Neuronal stem cell (in vitro differentiated cells): ENCODE measurements around the gene PGA4.
"Not testable (repeated sequence)": the region's sequence is repeated elsewhere in the genome, so short reads cannot be mapped to it uniquely, and the experiment has no call there.

Experiments
- DNase-seq: peaks from one replicate; pipeline ENCODE4 v3.0.0-alpha.2; 2013; ENCODE audit warnings: low spot score
- H2AFZ ChIP-seq: one replicate; pipeline ENCODE4 v1.6.1; 2013; ENCODE audit warnings: mild to moderate bottlenecking, low read length, inconsistent platforms
- H2AK5ac ChIP-seq: 2 replicates; pipeline ENCODE4 v1.6.1; 2013; ENCODE audit warnings: low read depth, mild to moderate bottlenecking, inconsistent platforms, low read length, moderate library complexity, mixed read lengths
- H2BK120ac ChIP-seq: 2 replicates; pipeline ENCODE4 v1.6.1; 2013; ENCODE audit warnings: low read depth, mild to moderate bottlenecking, inconsistent platforms, low read length, moderate library complexity, mixed read lengths
- H2BK12ac ChIP-seq: one replicate; pipeline ENCODE4 v1.6.1; 2013; ENCODE audit warnings: low read length, inconsistent platforms
- H2BK15ac ChIP-seq: 2 replicates; pipeline ENCODE4 v1.6.1; 2013; ENCODE audit warnings: mild to moderate bottlenecking, low read length, inconsistent platforms, mixed read lengths
- H2BK5ac ChIP-seq: one replicate; pipeline ENCODE4 v1.6.1; 2013; ENCODE audit warnings: inconsistent platforms, mild to moderate bottlenecking, low read length, moderate library complexity
- H3K14ac ChIP-seq: one replicate; pipeline ENCODE4 v1.6.1; 2013; ENCODE audit warnings: low read length, inconsistent platforms
- H3K18ac ChIP-seq: 2 replicates; pipeline ENCODE4 v1.6.1; 2013; ENCODE audit warnings: low read length, inconsistent platforms
- H3K23ac ChIP-seq: 2 replicates; pipeline ENCODE4 v1.6.1; 2013; ENCODE audit warnings: low read depth, mild to moderate bottlenecking, mixed read lengths, low read length, inconsistent platforms; ENCODE audit not compliant: poor library complexity
- H3K27ac ChIP-seq: replicated peaks from 3 replicates; pipeline ENCODE4 v1.5.1; 2013; ENCODE audit warnings: low read length, inconsistent platforms
- H3K27me3 ChIP-seq, 3 experiments: 2 replicates each; pipeline ENCODE4 v1.6.1; 2013; ENCODE audit warnings: low read length in 3 of 3, mild to moderate bottlenecking in 2 of 3, inconsistent platforms in 1 of 3, low read depth in 1 of 3, mixed read lengths in 1 of 3, moderate library complexity in 1 of 3; ENCODE audit not compliant: control insufficient read depth in 3 of 3, insufficient read depth in 3 of 3
- H3K36me3 ChIP-seq, 2 donors: replicated peaks in 1 of 2; 2 replicates each; pipeline ENCODE4 v1.6.1; 2013; ENCODE audit warnings: low read length in 2 of 2; ENCODE audit not compliant: control insufficient read depth in 2 of 2, insufficient read depth in 2 of 2
- H3K4ac ChIP-seq: 2 replicates; pipeline ENCODE4 v1.6.1; 2013; ENCODE audit warnings: inconsistent platforms, mild to moderate bottlenecking, low read length, moderate library complexity
- H3K4me1 ChIP-seq, 2 donors: 1 replicate in 1 of 2; 2 replicates in 1 of 2; pipeline ENCODE4 v1.6.1; 2013; ENCODE audit warnings: low read length in 2 of 2, low read depth in 1 of 2; ENCODE audit not compliant: control insufficient read depth in 2 of 2, insufficient read depth in 1 of 2
- H3K4me2 ChIP-seq: one replicate; pipeline ENCODE4 v1.6.1; 2013; ENCODE audit warnings: mild to moderate bottlenecking, low read length, inconsistent platforms; ENCODE audit not compliant: insufficient read depth, poor library complexity, severe bottlenecking
- H3K4me3 ChIP-seq, 2 donors: 2 replicates each; pipeline ENCODE4 v1.5.1; 2013; ENCODE audit warnings: low read length in 2 of 2, mild to moderate bottlenecking in 2 of 2, inconsistent platforms in 1 of 2, moderate library complexity in 1 of 2
- H3K79me1 ChIP-seq: one replicate; pipeline ENCODE4 v1.6.1; 2013; ENCODE audit warnings: low read depth, mild to moderate bottlenecking, inconsistent platforms, low read length, moderate library complexity
- H3K9ac ChIP-seq: one replicate; pipeline ENCODE4 v1.6.1; 2013; ENCODE audit warnings: mild to moderate bottlenecking, low read depth, low read length, inconsistent platforms; ENCODE audit not compliant: poor library complexity
- H3K9me3 ChIP-seq, 2 donors: replicated peaks in 1 of 2; 2 replicates each; pipeline versions ENCODE3 to v1.6.1; 2013; ENCODE audit warnings: low read length in 2 of 2, mild to moderate bottlenecking in 2 of 2, inconsistent platforms in 1 of 2, low read depth in 1 of 2, mixed read lengths in 1 of 2, moderate library complexity in 1 of 2; ENCODE audit not compliant: control insufficient read depth in 2 of 2, insufficient read depth in 1 of 2
- H4K8ac ChIP-seq: one replicate; pipeline ENCODE4 v1.6.1; 2013; ENCODE audit warnings: low read depth, mild to moderate bottlenecking, inconsistent platforms, low read length, moderate library complexity
- H4K91ac ChIP-seq: one replicate; pipeline ENCODE4 v1.6.1; 2013; ENCODE audit warnings: low read length, low read depth, mild to moderate bottlenecking, inconsistent platforms; ENCODE audit not compliant: poor library complexity
- WGBS, 2 donors: extraction: QIAGEN DNeasy Blood & Tissue Kit; methylation state at CpG; one replicate each; pipeline ENCODE4 v1.1.7; 2013; ENCODE audit warnings: missing lambda C conversion rate in 2 of 2, mixed read lengths in 1 of 2; ENCODE audit not compliant: insufficient read length in 2 of 2, insufficient replicate concordance in 1 of 2; ENCODE audit errors: extremely low coverage in 2 of 2; 5-methylcytosine and 5-hydroxymethylcytosine counted together

Gene PGA4

DNA sequence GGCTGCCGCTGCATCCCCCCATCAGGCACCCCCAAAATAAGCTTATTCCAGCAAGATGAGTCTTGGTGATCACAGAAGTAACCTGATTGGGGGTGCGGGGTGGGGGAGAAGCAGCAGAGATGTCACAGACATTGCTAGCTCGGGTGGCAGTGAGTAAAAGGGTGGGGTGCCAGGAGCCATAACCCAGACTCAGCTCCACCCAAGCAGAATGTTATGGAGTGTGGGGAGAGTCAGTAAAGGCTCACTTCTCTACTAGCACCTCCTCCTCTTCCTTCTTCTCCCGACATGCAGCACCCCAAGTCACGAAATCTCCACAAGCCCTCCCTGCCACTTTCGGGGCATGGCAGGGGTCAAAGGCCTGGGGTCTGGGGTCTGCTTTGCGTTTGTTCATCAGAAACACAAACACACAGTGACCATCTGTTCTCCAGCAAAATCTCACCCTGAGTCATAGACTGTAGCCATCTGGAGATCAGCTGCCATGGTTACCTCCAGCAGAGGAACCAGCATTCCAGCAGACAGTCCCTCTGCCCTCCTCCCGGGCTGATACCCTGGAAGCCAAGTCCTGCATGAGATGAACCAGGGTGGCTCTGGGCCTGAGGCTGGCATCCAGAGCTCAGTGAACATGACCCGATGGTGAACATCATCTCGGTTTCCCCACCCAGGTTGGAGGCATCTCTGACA, 23.3 kb downstream of the PGA4 start:
- not testable (repeated sequence) for H3K9me3 ChIP-seq, H4K91ac ChIP-seq, H3K27me3 ChIP-seq, H3K79me1 ChIP-seq, H3K18ac ChIP-seq, H3K4me2 ChIP-seq, H2AK5ac ChIP-seq, H2BK5ac ChIP-seq, H3K27ac ChIP-seq, H2BK15ac ChIP-seq, H4K8ac ChIP-seq, H3K4me3 ChIP-seq, H3K36me3 ChIP-seq, H3K23ac ChIP-seq, DNase-seq, H2AFZ ChIP-seq, H3K4ac ChIP-seq, H2BK120ac ChIP-seq, H2BK12ac ChIP-seq, H3K14ac ChIP-seq, H3K4me1 ChIP-seq, H3K9ac ChIP-seq
- WGBS, 2 donors, result no CpG with 5 or more reads among the region's 10 CpGs

DNA sequence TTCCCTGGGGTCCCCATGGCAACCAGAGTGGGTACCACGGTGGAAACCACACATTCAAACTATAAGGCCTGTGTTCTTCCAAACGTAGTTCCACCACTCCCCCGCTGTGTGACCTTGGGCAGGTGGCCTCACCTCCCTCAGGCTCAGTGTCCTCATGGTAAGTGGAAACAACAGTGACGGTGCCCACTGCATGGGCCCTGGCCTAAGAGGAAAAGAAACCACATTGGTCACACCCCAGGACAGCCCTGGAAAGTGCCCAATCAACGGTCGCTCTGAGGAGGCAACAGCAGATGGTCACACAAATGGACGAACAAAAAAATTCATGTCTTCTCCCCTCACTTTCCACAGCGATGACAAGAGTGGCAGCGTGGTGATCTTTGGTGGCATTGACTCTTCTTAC, 25.9 kb downstream of the PGA4 start:
- H3K14ac ChIP-seq, H3K79me1 ChIP-seq: not testable (repeated sequence)
- WGBS, 2 donors, result no CpG with 5 or more reads among the region's 9 CpGs

GRCh38 chr11:61249201-61249600, 27.1 kb downstream of the PGA4 start:
- H3K79me1 ChIP-seq, H3K4me3 ChIP-seq, H3K36me3 ChIP-seq, H3K9ac ChIP-seq, H2BK5ac ChIP-seq, H3K27ac ChIP-seq, H2BK15ac ChIP-seq, H3K14ac ChIP-seq, H3K4me1 ChIP-seq, H2BK12ac ChIP-seq, H4K8ac ChIP-seq, H3K9me3 ChIP-seq, H3K27me3 ChIP-seq, H4K91ac ChIP-seq, H3K18ac ChIP-seq, H3K4me2 ChIP-seq, H2AFZ ChIP-seq, H2BK120ac ChIP-seq, H3K23ac ChIP-seq, DNase-seq, H3K4ac ChIP-seq, H2AK5ac ChIP-seq: not testable (repeated sequence)
- WGBS, 2 donors, result 100% methylated on average over 4 of the region's 8 CpGs; no CpG with 5 or more reads in 1 of the 2 donors

More for the DNA sequence above, 25.9 kb downstream of the PGA4 start:
- peak overlapping the region; percentile 58 for H2BK12ac ChIP-seq
- H3K27ac ChIP-seq, H3K4me2 ChIP-seq, H2BK15ac ChIP-seq, H4K8ac ChIP-seq, H2BK120ac ChIP-seq, H3K23ac ChIP-seq, H2BK5ac ChIP-seq, H4K91ac ChIP-seq, H3K4me1 ChIP-seq, H2AK5ac ChIP-seq, H3K9me3 ChIP-seq, H3K18ac ChIP-seq, H3K27me3 ChIP-seq, H3K4me3 ChIP-seq, H3K4ac ChIP-seq, H3K36me3 ChIP-seq, DNase-seq, H3K9ac ChIP-seq, H2AFZ ChIP-seq: not testable (repeated sequence)

DNA sequence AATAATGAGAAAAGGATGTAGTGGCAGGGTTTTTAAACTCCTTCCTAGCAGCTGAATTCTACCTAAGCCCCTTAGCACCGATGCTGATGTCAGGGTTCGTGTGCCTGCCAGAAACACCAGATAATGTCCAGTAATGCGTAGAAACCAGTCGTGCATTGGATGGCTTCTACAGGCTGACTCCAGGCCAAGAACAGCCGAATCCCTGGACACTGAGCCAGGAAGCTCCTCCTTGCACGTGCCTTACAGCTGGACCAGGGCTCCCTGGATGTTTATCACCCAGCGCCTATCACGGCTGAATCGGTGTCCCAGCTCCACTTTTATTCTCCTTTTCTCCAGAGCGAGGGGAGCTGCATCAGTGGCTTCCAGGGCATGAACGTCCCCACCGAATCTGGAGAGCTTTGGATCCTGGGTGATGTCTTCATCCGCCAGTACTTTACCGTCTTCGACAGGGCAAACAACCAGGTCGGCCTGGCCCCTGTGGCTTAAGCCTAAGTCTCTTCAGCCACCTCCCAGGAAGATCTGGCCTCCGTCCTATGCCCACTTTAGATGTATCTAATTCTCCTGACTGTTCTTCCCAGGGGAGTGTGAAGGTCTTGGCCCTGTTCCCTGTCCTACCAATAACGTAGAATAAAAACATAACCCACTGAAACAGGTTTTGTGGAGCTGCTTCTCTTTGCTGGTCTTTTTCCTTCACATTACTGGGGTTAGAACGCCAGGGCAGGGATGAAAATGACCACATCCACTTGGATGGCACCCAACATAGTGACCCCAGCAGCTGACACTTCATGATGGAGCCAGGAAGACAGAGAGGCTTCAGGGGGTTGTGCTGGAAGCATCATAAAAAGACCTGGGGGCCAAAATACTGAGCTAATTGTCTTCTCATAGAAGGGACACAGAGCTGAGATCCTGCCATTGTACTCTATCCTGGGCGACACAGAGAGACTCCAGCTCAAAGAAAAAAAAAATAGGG, 28.9 kb downstream of the PGA4 start:
- H3K36me3 ChIP-seq, H3K4me2 ChIP-seq, H3K27ac ChIP-seq, H2BK12ac ChIP-seq, H4K8ac ChIP-seq, H3K4me1 ChIP-seq, H3K9me3 ChIP-seq, H2AK5ac ChIP-seq, H2AFZ ChIP-seq, H3K23ac ChIP-seq, H3K27me3 ChIP-seq, H3K9ac ChIP-seq, H2BK15ac ChIP-seq, H4K91ac ChIP-seq, H3K4ac ChIP-seq, H3K79me1 ChIP-seq, H2BK120ac ChIP-seq, H2BK5ac ChIP-seq, H3K18ac ChIP-seq, DNase-seq, H3K14ac ChIP-seq, H3K4me3 ChIP-seq: not testable (repeated sequence)
- no CpG with 5 or more reads among the region's 20 CpGs for WGBS, 2 donors
